22Rv1 (cell line): Measurements from ENCODE around the gene SMPX.

Source experiments
- ZFX ChIP-seq: fragments of 450-650 bp; IDR thresholded peaks from 2 replicates; pipeline ENCODE4 v1.6.1; 2017; ENCODE audit warnings: antibody characterized with exemption, borderline replicate concordance
- TF ChIP-seq, protein P1 (sequence below): fragments of 450-650 bp; IDR thresholded peaks from 2 replicates; pipeline ENCODE4 v1.5.1; 2017; ENCODE audit warnings: mild to moderate bottlenecking

- TF ChIP-seq, protein P1, sequence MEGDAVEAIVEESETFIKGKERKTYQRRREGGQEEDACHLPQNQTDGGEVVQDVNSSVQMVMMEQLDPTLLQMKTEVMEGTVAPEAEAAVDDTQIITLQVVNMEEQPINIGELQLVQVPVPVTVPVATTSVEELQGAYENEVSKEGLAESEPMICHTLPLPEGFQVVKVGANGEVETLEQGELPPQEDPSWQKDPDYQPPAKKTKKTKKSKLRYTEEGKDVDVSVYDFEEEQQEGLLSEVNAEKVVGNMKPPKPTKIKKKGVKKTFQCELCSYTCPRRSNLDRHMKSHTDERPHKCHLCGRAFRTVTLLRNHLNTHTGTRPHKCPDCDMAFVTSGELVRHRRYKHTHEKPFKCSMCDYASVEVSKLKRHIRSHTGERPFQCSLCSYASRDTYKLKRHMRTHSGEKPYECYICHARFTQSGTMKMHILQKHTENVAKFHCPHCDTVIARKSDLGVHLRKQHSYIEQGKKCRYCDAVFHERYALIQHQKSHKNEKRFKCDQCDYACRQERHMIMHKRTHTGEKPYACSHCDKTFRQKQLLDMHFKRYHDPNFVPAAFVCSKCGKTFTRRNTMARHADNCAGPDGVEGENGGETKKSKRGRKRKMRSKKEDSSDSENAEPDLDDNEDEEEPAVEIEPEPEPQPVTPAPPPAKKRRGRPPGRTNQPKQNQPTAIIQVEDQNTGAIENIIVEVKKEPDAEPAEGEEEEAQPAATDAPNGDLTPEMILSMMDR, result no peak
- no peak for TF ChIP-seq ZFX
These were observed 100.4 kb downstream of the SMPX start for GRCh38 chrX:21657318-21658151.
